Osteoblast (primary cell): ENCODE measurements around the gene UNC5C. TPM values are rescaled to one million over a fixed set of nuclear protein-coding genes. Genes with fewer than 3 reads are reported as not detected.

Source experiments
- DNase-seq: peaks from one replicate; pipeline ENCODE4 v3.0.0; 2011; ENCODE audit warnings: low spot score, mixed read lengths; ENCODE audit not compliant: insufficient read length; ENCODE audit errors: missing footprints
- H2AFZ ChIP-seq: 2 replicates; pipeline ENCODE4 v1.6.0; 2011; ENCODE audit warnings: mild to moderate bottlenecking, low read length
- H3K27ac ChIP-seq: 2 replicates; pipeline ENCODE4 v1.5.1; 2011; ENCODE audit warnings: mild to moderate bottlenecking, low read depth, low read length, moderate library complexity
- H3K27me3 ChIP-seq: 2 replicates; pipeline ENCODE4 v1.6.0; 2012; ENCODE audit warnings: mild to moderate bottlenecking, control low read depth, inconsistent platforms, low read length, moderate library complexity; ENCODE audit not compliant: insufficient read depth
- H3K36me3 ChIP-seq: 2 replicates; pipeline ENCODE4 v1.5.1; 2011; ENCODE audit warnings: mild to moderate bottlenecking, low read length, control low read depth, moderate library complexity; ENCODE audit not compliant: insufficient read depth
- H3K4me1 ChIP-seq: 2 replicates; pipeline ENCODE4 v1.5.1; 2011; ENCODE audit warnings: mild to moderate bottlenecking, low read length, control low read depth, moderate library complexity; ENCODE audit not compliant: insufficient read depth
- H3K4me2 ChIP-seq: 2 replicates; pipeline ENCODE4 v1.6.0; 2011; ENCODE audit warnings: mild to moderate bottlenecking, low read length; ENCODE audit not compliant: insufficient read depth
- H3K4me3 ChIP-seq: fragments of 200-600 bp; sonication (generic); 3 replicates; pipeline ENCODE4 v1.5.1; 2012; ENCODE audit warnings: mild to moderate bottlenecking, low read length, inconsistent platforms; ENCODE audit not compliant: insufficient read depth
- H3K79me2 ChIP-seq: 2 replicates; pipeline ENCODE4 v1.6.0; 2012; ENCODE audit warnings: mild to moderate bottlenecking, low read length, control low read depth, inconsistent platforms; ENCODE audit not compliant: insufficient read depth
- H3K9me3 ChIP-seq: 2 replicates; pipeline ENCODE4 v1.5.1; 2011; ENCODE audit warnings: low read depth, low read length, control low read depth
- H4K20me1 ChIP-seq: 2 replicates; pipeline ENCODE4 v1.6.0; 2012; ENCODE audit warnings: mild to moderate bottlenecking, low read length, control low read depth; ENCODE audit not compliant: insufficient read depth
- total RNA-seq: library from RNA; depleted of rRNA; stranded (reverse); fragments of >200 nt; gene quantifications from 2 replicates; pipeline ENCODE4 v1.2.3, GENCODE V29; 2012
- TF ChIP-seq, protein P1 (sequence below): IDR thresholded peaks from 2 replicates; pipeline ENCODE4 v1.5.1; 2011; ENCODE audit warnings: mild to moderate bottlenecking, low read depth, low read length, moderate library complexity; ENCODE audit errors: extremely low read depth

The UNC5C gene
- total RNA-seq, 1 donor = 9.0 TPM

DNA sequence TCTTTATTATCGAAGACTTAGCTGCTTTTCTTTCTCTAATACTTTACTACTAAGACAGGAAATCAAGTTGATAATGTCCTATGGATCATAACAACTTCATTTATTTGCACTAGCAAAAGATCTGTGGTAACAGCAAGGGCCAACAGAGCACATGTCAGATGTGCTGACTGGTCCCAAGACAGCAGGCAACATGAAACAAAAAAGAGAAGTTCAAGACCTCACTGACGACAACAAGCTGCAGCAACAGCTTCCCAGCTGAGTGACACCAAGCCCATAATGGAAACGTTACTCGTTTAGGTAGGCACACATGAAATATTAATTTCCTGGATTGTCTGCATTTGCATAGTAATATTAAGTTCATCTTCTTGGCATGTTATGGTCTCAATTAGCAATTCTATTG lies 126.9 kb downstream of the UNC5C start:
- TF ChIP-seq, protein P1, sequence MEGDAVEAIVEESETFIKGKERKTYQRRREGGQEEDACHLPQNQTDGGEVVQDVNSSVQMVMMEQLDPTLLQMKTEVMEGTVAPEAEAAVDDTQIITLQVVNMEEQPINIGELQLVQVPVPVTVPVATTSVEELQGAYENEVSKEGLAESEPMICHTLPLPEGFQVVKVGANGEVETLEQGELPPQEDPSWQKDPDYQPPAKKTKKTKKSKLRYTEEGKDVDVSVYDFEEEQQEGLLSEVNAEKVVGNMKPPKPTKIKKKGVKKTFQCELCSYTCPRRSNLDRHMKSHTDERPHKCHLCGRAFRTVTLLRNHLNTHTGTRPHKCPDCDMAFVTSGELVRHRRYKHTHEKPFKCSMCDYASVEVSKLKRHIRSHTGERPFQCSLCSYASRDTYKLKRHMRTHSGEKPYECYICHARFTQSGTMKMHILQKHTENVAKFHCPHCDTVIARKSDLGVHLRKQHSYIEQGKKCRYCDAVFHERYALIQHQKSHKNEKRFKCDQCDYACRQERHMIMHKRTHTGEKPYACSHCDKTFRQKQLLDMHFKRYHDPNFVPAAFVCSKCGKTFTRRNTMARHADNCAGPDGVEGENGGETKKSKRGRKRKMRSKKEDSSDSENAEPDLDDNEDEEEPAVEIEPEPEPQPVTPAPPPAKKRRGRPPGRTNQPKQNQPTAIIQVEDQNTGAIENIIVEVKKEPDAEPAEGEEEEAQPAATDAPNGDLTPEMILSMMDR = no peak
- no peak for DNase-seq
- peak overlapping the region; percentile 9 for H2AFZ ChIP-seq

DNA sequence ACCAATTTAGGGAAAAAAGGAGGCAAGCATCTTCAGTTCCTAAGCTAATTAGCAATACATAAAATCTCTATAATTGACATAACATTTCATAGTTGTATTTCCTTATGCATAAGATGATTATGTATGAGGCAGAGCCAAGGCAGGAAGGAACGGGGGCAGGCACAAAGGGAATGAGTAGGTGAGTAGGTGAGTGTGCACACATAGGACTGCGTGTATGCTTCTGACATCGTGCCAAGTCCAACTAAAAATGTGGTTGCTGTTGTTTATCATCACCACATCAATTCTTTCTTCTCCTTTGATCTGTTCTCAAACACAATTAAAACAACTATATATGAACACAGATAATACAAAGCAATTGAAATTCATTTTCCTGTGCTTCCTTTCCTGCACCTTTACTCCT lies 131.2 kb downstream of the UNC5C start:
- H3K4me3 ChIP-seq = no peak overlapping the region

More for the DNA sequence above, 126.9 kb downstream of the UNC5C start:
- no peak overlapping the region for H3K27ac ChIP-seq
- H3K4me3 ChIP-seq = no peak overlapping the region
- H4K20me1 ChIP-seq = no peaks in the 10 kb centered on the region
- no peaks in the 10 kb centered on the region for H3K9me3 ChIP-seq
- H3K4me2 ChIP-seq = no peak overlapping the region
- H3K27me3 ChIP-seq = no peaks in the 10 kb centered on the region
- H3K4me1 ChIP-seq = no peaks in the 10 kb centered on the region
- H3K79me2 ChIP-seq = no peaks in the 10 kb centered on the region
- H3K36me3 ChIP-seq = no peaks in the 10 kb centered on the region

DNA sequence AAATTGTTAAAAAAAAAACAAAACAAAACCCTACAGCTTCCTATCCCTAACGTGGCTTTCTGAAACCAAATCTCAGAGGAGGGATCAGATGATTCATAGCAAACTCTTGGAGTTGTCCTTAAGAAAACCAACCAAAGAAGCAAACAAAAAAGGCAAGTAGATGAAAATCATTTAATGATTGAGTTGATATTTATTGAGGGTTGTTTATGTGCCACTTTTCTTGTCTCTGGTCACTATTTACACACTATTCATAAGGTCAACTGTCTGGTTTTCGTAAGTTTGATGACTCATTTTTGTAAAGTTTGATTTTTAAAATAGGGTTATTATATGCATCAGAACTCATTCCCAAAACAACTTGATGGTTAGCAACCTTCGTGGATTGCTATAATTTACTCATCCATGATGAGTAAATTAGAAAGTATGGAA lies 133.4 kb downstream of the UNC5C start:
- H3K9me3 ChIP-seq = no peaks in the 10 kb centered on the region
- peak overlapping the region; percentile 45 for H2AFZ ChIP-seq
- peak overlapping the region; percentile 73 for H3K4me2 ChIP-seq
- TF ChIP-seq, protein P1 = no peak
- H3K36me3 ChIP-seq = no peaks in the 10 kb centered on the region
- peak overlapping the region; percentile 7 for H3K4me3 ChIP-seq
- peak overlapping the region; percentile 49 for H3K27ac ChIP-seq
- no peaks in the 10 kb centered on the region for H3K27me3 ChIP-seq
- H3K4me1 ChIP-seq = peaks cover 15% of the 10 kb centered on the region
- peak; percentile 60 for DNase-seq
- no peaks in the 10 kb centered on the region for H3K79me2 ChIP-seq
- no peaks in the 10 kb centered on the region for H4K20me1 ChIP-seq

More for the DNA sequence above, 131.2 kb downstream of the UNC5C start:
- H4K20me1 ChIP-seq = no peaks in the 10 kb centered on the region
- H3K79me2 ChIP-seq = no peaks in the 10 kb centered on the region
- no peak overlapping the region for H3K27ac ChIP-seq
- TF ChIP-seq, protein P1 = no peak
- no peak overlapping the region for H2AFZ ChIP-seq
- DNase-seq = no peak
- H3K4me1 ChIP-seq = peaks cover 15% of the 10 kb centered on the region
- H3K9me3 ChIP-seq = no peaks in the 10 kb centered on the region
- H3K27me3 ChIP-seq = no peaks in the 10 kb centered on the region
- no peaks in the 10 kb centered on the region for H3K36me3 ChIP-seq
- no peak overlapping the region for H3K4me2 ChIP-seq

DNA sequence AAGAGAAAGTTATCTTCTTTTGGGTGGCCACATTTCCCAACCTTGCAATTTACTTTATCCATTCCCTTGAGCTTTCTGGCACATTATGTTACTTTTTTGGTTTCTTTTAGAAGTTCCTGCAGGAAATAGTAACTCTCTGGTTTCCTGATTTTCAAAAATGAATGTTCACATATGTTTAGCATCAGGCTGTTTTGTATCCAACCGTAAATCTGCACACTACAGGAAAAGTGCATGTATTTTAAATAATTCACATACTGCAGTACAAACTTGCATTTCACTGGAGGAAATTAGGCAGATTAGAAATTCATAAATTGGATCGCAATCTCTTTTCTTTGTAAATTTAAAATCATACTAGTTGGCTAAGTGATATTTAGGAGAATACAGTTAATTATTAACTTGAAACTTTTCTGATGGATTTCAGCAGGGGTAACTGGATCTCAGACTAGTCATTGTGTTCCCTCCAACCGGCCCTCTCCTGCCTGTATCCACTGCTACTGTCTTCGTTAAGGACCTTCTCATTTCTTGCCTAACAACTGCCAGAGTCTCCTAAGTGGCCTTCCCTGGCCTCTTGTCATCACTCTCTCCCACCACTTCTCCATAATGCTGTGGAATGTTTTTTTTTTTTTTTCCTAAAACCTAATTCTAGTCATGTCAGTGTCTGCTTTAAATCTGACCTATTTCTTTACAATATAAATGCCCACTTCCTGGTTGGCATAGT lies 137.2 kb downstream of the UNC5C start:
- Histone ChIP-seq H3K9me3 (no peaks in the 10 kb centered on the region), H3K79me2 (no peaks in the 10 kb centered on the region), H3K4me3 (no peak overlapping the region), H3K36me3 (no peaks in the 10 kb centered on the region), H4K20me1 (no peaks in the 10 kb centered on the region), H2AFZ (no peak overlapping the region), H3K4me2 (no peak overlapping the region), H3K27ac (no peak overlapping the region), H3K4me1 (peaks cover 22% of the 10 kb centered on the region), H3K27me3 (no peaks in the 10 kb centered on the region)
- DNase-seq = no peak
- TF ChIP-seq, protein P1 = no peak
